SK-N-SH treated with all-trans-retinoic acid at 6 μM for 48 hours (cell line): ENCODE results near the gene DSTYK.

Source experiments
- ZFP3 ChIP-seq: fragments of 250-450 bp; sonication (Bioruptor Pico); IDR thresholded peaks from 2 replicates; pipeline ENCODE4 v1.5.0; 2020; ENCODE audit warnings: mild to moderate bottlenecking, moderate library complexity
- TF ChIP-seq, protein P1 (sequence below): fragments of 250-450 bp; sonication (Bioruptor Pico); IDR thresholded peaks from 2 replicates; pipeline ENCODE4 v1.8.0; 2021; ENCODE audit warnings: low read depth, mild to moderate bottlenecking, moderate library complexity, borderline replicate concordance
- TF ChIP-seq, protein P2 (sequence below): fragments of 250-450 bp; sonication (Bioruptor Pico); IDR thresholded peaks from 2 replicates; pipeline ENCODE4 v1.8.0; 2020; ENCODE audit warnings: mild to moderate bottlenecking, moderate library complexity, borderline replicate concordance
- TF ChIP-seq, protein P3 (sequence below): fragments of 250-450 bp; sonication (Bioruptor Pico); IDR thresholded peaks from 2 replicates; pipeline ENCODE4 v1.5.0; 2020; ENCODE audit warnings: mild to moderate bottlenecking, moderate library complexity

DNA sequence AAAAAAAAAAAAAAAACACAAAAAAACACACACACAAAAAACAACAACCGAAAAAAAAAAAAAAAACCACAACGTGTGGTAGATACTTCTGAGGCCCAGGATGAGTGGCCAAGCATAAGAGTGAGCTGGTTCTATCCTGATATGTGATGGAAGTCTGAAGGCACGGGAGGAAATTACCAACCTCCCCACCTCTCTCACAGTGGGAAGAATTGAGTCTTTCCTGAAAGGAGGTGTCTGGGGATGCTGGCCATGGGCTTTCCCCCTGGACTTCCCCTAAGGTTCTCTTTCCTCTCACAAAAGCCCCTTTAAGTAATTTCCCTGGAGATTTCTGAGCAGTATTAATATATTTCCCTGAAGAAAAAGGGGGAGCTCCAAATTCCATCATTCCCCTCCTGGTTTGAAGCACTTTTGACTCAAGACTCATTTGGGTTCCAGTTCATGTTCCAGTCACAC lies 21.5 kb upstream of the DSTYK start:
- TF ChIP-seq, protein P1, sequence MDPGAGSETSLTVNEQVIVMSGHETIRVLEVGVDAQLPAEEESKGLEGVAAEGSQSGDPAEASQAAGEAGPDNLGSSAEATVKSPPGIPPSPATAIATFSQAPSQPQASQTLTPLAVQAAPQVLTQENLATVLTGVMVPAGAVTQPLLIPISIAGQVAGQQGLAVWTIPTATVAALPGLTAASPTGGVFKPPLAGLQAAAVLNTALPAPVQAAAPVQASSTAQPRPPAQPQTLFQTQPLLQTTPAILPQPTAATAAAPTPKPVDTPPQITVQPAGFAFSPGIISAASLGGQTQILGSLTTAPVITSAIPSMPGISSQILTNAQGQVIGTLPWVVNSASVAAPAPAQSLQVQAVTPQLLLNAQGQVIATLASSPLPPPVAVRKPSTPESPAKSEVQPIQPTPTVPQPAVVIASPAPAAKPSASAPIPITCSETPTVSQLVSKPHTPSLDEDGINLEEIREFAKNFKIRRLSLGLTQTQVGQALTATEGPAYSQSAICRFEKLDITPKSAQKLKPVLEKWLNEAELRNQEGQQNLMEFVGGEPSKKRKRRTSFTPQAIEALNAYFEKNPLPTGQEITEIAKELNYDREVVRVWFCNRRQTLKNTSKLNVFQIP: no peak
- no peak for TF ChIP-seq ZFP3 (CRISPR knock-in tag)
- TF ChIP-seq, protein P2, sequence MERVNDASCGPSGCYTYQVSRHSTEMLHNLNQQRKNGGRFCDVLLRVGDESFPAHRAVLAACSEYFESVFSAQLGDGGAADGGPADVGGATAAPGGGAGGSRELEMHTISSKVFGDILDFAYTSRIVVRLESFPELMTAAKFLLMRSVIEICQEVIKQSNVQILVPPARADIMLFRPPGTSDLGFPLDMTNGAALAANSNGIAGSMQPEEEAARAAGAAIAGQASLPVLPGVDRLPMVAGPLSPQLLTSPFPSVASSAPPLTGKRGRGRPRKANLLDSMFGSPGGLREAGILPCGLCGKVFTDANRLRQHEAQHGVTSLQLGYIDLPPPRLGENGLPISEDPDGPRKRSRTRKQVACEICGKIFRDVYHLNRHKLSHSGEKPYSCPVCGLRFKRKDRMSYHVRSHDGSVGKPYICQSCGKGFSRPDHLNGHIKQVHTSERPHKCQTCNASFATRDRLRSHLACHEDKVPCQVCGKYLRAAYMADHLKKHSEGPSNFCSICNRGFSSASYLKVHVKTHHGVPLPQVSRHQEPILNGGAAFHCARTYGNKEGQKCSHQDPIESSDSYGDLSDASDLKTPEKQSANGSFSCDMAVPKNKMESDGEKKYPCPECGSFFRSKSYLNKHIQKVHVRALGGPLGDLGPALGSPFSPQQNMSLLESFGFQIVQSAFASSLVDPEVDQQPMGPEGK (CRISPR knock-in tag): no peak
- TF ChIP-seq, protein P3, sequence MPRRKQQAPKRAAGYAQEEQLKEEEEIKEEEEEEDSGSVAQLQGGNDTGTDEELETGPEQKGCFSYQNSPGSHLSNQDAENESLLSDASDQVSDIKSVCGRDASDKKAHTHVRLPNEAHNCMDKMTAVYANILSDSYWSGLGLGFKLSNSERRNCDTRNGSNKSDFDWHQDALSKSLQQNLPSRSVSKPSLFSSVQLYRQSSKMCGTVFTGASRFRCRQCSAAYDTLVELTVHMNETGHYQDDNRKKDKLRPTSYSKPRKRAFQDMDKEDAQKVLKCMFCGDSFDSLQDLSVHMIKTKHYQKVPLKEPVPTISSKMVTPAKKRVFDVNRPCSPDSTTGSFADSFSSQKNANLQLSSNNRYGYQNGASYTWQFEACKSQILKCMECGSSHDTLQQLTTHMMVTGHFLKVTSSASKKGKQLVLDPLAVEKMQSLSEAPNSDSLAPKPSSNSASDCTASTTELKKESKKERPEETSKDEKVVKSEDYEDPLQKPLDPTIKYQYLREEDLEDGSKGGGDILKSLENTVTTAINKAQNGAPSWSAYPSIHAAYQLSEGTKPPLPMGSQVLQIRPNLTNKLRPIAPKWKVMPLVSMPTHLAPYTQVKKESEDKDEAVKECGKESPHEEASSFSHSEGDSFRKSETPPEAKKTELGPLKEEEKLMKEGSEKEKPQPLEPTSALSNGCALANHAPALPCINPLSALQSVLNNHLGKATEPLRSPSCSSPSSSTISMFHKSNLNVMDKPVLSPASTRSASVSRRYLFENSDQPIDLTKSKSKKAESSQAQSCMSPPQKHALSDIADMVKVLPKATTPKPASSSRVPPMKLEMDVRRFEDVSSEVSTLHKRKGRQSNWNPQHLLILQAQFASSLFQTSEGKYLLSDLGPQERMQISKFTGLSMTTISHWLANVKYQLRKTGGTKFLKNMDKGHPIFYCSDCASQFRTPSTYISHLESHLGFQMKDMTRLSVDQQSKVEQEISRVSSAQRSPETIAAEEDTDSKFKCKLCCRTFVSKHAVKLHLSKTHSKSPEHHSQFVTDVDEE (CRISPR knock-in tag): no peak
